GM23338 (cell line): Measurements from ENCODE around the gene DDRGK1. TPM values are rescaled to one million over a fixed set of nuclear protein-coding genes. Genes with fewer than 3 reads are reported as not detected.

Experiments used
- ATAC-seq: fragments of 200-7000 bp; cut with Tn5 transposase; 3 replicates; pipeline ENCODE4 v1.9.1; 2020
- DNase-seq: peaks from one replicate; pipeline ENCODE4 v3.0.0-alpha.2; 2015; ENCODE audit warnings: low spot score
- H2AFZ ChIP-seq: fragments of 200-600 bp; sonication (generic); 2 replicates; pipeline ENCODE4 v1.8.0; 2016; ENCODE audit warnings: antibody characterized with exemption, mild to moderate bottlenecking, moderate library complexity
- H3F3A ChIP-seq: fragments of 200-600 bp; sonication (generic); replicated peaks from 2 replicates; pipeline ENCODE4 v1.8.0; 2017; ENCODE audit warnings: antibody characterized with exemption, mixed run types, low read depth
- H3K27ac ChIP-seq: fragments of 200-600 bp; sonication (generic); 2 replicates; pipeline ENCODE4 v1.6.1; 2016; ENCODE audit warnings: low read depth
- H3K27me3 ChIP-seq: fragments of 200-600 bp; sonication (generic); 2 replicates; pipeline ENCODE4 v1.8.0; 2016; ENCODE audit warnings: mild to moderate bottlenecking, mixed run types, moderate library complexity; ENCODE audit not compliant: insufficient read depth
- H3K36me3 ChIP-seq: fragments of 200-600 bp; sonication (generic); 2 replicates; pipeline ENCODE4 v1.8.0; 2016; ENCODE audit warnings: mild to moderate bottlenecking; ENCODE audit not compliant: insufficient read depth
- H3K4me1 ChIP-seq: fragments of 200-600 bp; sonication (generic); 2 replicates; pipeline ENCODE4 v1.8.0; 2016; ENCODE audit warnings: mild to moderate bottlenecking, moderate library complexity; ENCODE audit not compliant: insufficient read depth
- H3K4me2 ChIP-seq: fragments of 200-600 bp; sonication (generic); 2 replicates; pipeline ENCODE4 v1.7.1; 2017; ENCODE audit warnings: mixed run types
- H3K4me3 ChIP-seq: fragments of 200-600 bp; sonication (generic); 2 replicates; pipeline ENCODE4 v1.6.1; 2016; ENCODE audit warnings: mixed run types
- H3K79me2 ChIP-seq: fragments of 200-600 bp; sonication (generic); replicated peaks from 2 replicates; pipeline ENCODE4 v1.8.0; 2017; ENCODE audit warnings: mild to moderate bottlenecking; ENCODE audit not compliant: insufficient read depth
- H3K9me2 ChIP-seq: fragments of 200-600 bp; sonication (generic); 2 replicates; pipeline ENCODE4 v1.8.0; 2017; ENCODE audit not compliant: insufficient read depth
- H4K20me1 ChIP-seq: fragments of 200-600 bp; sonication (generic); replicated peaks from 2 replicates; pipeline ENCODE4 v1.8.0; 2017; ENCODE audit warnings: mild to moderate bottlenecking; ENCODE audit not compliant: insufficient read depth
- H3K27ac Mint-ChIP-seq: 2 replicates; pipeline ENCODE4 v1.8.0; 2020; ENCODE audit warnings: inconsistent platforms, mild to moderate bottlenecking, moderate library complexity, mixed read lengths
- H3K27me3 Mint-ChIP-seq: 3 replicates; pipeline ENCODE4 v1.8.0; 2022; ENCODE audit warnings: low read depth, mild to moderate bottlenecking, moderate library complexity, mixed read lengths, inconsistent platforms; ENCODE audit not compliant: insufficient read depth, poor library complexity
- H3K36me3 Mint-ChIP-seq: 3 replicates; pipeline ENCODE4 v1.8.0; 2021; ENCODE audit warnings: low read depth, mild to moderate bottlenecking, inconsistent platforms, moderate library complexity, mixed read lengths
- H3K4me1 Mint-ChIP-seq: 3 replicates; pipeline ENCODE4 v1.8.0; 2020; ENCODE audit warnings: mild to moderate bottlenecking, inconsistent platforms, mixed read lengths
- H3K4me3 Mint-ChIP-seq: 3 replicates; pipeline ENCODE4 v1.8.0; 2021; ENCODE audit warnings: moderate library complexity, mild to moderate bottlenecking, inconsistent platforms, mixed read lengths
- H3K9me3 Mint-ChIP-seq: 3 replicates; pipeline ENCODE4 v1.8.0; 2020; ENCODE audit warnings: moderate library complexity, mild to moderate bottlenecking, inconsistent platforms, mixed read lengths
- CREB1 ChIP-seq: fragments of 250-450 bp; sonication (Bioruptor Pico); IDR thresholded peaks from 2 replicates; pipeline ENCODE4 v1.5.0; 2020; ENCODE audit warnings: low read depth, mild to moderate bottlenecking, moderate library complexity
- NANOG ChIP-seq: IDR thresholded peaks from 2 replicates; pipeline ENCODE4 v1.6.1; 2016; ENCODE audit warnings: antibody characterized with exemption, borderline replicate concordance
- STAT1 ChIP-seq: IDR thresholded peaks from one replicate; pipeline ENCODE4 v1.6.1; 2016; ENCODE audit warnings: antibody characterized with exemption; ENCODE audit not compliant: unreplicated experiment
- ZNF114 ChIP-seq: fragments of 250-450 bp; sonication (Bioruptor Pico); IDR thresholded peaks from 2 replicates; pipeline ENCODE4 v1.5.0; 2020; ENCODE audit warnings: mild to moderate bottlenecking, moderate library complexity
- polyA plus RNA-seq: library from polyadenylated mRNA; unstranded; fragments of >200 nt; fragmentation: Nextera tagmentation; extraction: Ambion mirVana; gene quantifications from 2 replicates; pipeline ENCODE4 v1.2.1, GENCODE V29; 2016
- total RNA-seq: library from RNA; depleted of rRNA; stranded (reverse); fragments of >200 nt; shearing (Covaris generic); gene quantifications from 2 replicates; pipeline ENCODE4 v1.2.3, GENCODE V29; 2014
- TF ChIP-seq, protein P1 (sequence below): fragments of 250-450 bp; sonication (Bioruptor Pico); IDR thresholded peaks from 2 replicates; pipeline ENCODE4 v1.5.0; 2020; ENCODE audit warnings: mild to moderate bottlenecking, moderate library complexity
- TF ChIP-seq, protein P2 (sequence below), 2 experiments: fragments of 200-600 bp in 1 of 2; sonication (generic) in 1 of 2; conservative IDR thresholded peaks; 2 replicates each; pipeline versions ENCODE4 v1.5.1 to v1.6.1; 2016 to 2017; ENCODE audit warnings: antibody characterized with exemption in 2 of 2, low read depth in 2 of 2, mild to moderate bottlenecking in 2 of 2, moderate library complexity in 1 of 2

The DDRGK1 gene
- total and polyA plus RNA-seq, 2 experiments from 2014 or later: 44.0 to 45.5 TPM

DNA sequence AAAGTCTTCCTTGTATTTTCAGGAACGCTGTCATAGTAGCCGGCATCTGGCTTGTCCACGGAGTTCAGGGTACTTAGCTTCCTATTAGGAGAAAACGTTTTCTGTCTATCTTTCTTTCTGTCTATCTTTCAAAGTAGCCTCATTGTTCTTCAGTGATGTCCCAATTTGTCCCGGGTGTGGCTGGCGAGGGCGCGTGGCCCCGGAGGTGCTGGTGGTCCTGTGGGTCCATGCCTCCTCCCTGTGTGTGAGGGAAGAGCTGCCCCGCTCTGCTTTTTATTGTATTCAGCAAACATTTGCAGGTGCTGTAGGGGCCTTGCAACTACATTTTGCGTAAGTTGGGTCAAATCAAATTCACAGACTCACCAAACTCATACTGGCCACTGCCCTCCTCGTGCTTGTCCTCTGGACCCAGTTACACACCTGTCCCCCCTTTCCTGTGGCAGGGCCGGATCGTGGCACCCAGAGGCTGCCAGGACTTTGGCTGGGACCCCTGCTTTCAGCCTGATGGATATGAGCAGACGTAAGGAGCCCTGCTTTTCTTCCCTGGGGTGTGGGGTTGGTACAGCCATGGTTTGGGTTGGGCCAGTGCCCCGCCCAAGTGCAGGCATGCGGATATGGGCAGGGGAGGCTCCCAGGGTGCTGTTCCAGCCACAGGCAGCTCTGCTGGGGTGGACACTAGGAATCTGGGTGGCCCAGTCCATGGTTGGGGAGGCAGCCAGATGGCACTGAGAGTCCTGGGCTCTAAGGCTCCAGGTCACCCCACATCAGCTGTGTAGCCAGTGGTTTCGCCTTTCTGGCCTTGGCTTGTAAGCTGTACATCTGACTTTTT lies 17.1 kb upstream of the DDRGK1 start (continued):
- TF ChIP-seq, protein P1, sequence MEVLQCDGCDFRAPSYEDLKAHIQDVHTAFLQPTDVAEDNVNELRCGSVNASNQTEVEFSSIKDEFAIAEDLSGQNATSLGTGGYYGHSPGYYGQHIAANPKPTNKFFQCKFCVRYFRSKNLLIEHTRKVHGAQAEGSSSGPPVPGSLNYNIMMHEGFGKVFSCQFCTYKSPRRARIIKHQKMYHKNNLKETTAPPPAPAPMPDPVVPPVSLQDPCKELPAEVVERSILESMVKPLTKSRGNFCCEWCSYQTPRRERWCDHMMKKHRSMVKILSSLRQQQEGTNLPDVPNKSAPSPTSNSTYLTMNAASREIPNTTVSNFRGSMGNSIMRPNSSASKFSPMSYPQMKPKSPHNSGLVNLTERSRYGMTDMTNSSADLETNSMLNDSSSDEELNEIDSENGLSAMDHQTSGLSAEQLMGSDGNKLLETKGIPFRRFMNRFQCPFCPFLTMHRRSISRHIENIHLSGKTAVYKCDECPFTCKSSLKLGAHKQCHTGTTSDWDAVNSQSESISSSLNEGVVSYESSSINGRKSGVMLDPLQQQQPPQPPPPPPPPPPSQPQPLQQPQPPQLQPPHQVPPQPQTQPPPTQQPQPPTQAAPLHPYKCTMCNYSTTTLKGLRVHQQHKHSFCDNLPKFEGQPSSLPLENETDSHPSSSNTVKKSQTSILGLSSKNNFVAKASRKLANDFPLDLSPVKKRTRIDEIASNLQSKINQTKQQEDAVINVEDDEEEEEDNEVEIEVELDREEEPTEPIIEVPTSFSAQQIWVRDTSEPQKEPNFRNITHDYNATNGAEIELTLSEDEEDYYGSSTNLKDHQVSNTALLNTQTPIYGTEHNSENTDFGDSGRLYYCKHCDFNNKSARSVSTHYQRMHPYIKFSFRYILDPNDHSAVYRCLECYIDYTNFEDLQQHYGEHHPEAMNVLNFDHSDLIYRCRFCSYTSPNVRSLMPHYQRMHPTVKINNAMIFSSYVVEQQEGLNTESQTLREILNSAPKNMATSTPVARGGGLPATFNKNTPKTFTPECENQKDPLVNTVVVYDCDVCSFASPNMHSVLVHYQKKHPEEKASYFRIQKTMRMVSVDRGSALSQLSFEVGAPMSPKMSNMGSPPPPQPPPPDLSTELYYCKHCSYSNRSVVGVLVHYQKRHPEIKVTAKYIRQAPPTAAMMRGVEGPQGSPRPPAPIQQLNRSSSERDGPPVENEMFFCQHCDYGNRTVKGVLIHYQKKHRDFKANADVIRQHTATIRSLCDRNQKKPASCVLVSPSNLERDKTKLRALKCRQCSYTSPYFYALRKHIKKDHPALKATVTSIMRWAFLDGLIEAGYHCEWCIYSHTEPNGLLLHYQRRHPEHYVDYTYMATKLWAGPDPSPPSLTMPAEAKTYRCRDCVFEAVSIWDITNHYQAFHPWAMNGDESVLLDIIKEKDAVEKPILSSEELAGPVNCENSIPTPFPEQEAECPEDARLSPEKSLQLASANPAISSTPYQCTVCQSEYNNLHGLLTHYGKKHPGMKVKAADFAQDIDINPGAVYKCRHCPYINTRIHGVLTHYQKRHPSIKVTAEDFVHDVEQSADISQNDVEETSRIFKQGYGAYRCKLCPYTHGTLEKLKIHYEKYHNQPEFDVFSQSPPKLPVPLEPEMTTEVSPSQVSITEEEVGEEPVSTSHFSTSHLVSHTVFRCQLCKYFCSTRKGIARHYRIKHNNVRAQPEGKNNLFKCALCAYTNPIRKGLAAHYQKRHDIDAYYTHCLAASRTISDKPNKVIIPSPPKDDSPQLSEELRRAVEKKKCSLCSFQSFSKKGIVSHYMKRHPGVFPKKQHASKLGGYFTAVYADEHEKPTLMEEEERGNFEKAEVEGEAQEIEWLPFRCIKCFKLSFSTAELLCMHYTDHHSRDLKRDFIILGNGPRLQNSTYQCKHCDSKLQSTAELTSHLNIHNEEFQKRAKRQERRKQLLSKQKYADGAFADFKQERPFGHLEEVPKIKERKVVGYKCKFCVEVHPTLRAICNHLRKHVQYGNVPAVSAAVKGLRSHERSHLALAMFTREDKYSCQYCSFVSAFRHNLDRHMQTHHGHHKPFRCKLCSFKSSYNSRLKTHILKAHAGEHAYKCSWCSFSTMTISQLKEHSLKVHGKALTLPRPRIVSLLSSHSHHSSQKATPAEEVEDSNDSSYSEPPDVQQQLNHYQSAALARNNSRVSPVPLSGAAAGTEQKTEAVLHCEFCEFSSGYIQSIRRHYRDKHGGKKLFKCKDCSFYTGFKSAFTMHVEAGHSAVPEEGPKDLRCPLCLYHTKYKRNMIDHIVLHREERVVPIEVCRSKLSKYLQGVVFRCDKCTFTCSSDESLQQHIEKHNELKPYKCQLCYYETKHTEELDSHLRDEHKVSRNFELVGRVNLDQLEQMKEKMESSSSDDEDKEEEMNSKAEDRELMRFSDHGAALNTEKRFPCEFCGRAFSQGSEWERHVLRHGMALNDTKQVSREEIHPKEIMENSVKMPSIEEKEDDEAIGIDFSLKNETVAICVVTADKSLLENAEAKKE: no peak
- TF ChIP-seq STAT1 (no peak), ZNF114 (CRISPR knock-in tag) (no peak), NANOG (no peak)

- Mint-ChIP-seq H3K9me3 (no peaks in the 10 kb centered on the region), H3K4me1 (peaks cover 5% of the 10 kb centered on the region; the same call in 1 of the 3 replicates), H3K27ac (no peak overlapping the region), H3K36me3 (peaks cover 47% of the 10 kb centered on the region), H3K4me3 (no peak overlapping the region), H3K27me3 (no peaks in the 10 kb centered on the region)
- Histone ChIP-seq H3K4me2 (0 out of 2 replicates have a peak overlapping the region, but pooled peaks have one; percentile 32), H3K27ac (no peak overlapping the region), H3K27me3 (no peaks in the 10 kb centered on the region), H3K79me2 (no peaks in the 10 kb centered on the region), H4K20me1 (peaks cover 9% of the 10 kb centered on the region; the same call in 1 of the 2 replicates), H2AFZ (no peak overlapping the region), H3K4me1 (no peaks in the 10 kb centered on the region), H3F3A (peaks cover 9% of the 10 kb centered on the region; the same call in 1 of the 2 replicates), H3K9me2 (no peaks in the 10 kb centered on the region), H3K36me3 (peaks cover 17% of the 10 kb centered on the region), H3K4me3 (no peak overlapping the region)
- ATAC-seq (peak; percentile 97), DNase-seq (peak; percentile 88)
- TF ChIP-seq, protein P2, sequence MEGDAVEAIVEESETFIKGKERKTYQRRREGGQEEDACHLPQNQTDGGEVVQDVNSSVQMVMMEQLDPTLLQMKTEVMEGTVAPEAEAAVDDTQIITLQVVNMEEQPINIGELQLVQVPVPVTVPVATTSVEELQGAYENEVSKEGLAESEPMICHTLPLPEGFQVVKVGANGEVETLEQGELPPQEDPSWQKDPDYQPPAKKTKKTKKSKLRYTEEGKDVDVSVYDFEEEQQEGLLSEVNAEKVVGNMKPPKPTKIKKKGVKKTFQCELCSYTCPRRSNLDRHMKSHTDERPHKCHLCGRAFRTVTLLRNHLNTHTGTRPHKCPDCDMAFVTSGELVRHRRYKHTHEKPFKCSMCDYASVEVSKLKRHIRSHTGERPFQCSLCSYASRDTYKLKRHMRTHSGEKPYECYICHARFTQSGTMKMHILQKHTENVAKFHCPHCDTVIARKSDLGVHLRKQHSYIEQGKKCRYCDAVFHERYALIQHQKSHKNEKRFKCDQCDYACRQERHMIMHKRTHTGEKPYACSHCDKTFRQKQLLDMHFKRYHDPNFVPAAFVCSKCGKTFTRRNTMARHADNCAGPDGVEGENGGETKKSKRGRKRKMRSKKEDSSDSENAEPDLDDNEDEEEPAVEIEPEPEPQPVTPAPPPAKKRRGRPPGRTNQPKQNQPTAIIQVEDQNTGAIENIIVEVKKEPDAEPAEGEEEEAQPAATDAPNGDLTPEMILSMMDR (conservative IDR thresholded peaks at IDR 0.05; ENCODE audit: low read depth in 2 of 2): peak; percentile 90 to 95
- TF ChIP-seq CREB1 (CRISPR knock-in tag) (no peak), STAT1 (no peak)
Observed at GRCh38 chr20:3218307-3218988, 14.0 kb upstream of the DDRGK1 start.
